ENCODE results near the gene BCAR3.
"Not testable (repeated sequence)": the region's sequence is repeated elsewhere in the genome, so short reads cannot be mapped to it uniquely, and the experiment has no call there.

- not testable (repeated sequence) for TF ChIP-seq CTCF (IDR thresholded peaks at IDR 0.05; ENCODE audit: insufficient read depth, low read length, poor library complexity, severe bottlenecking); EZH2phosphoT487 (conservative IDR thresholded peaks at IDR 0.05; ENCODE audit: low read length)
These were observed 90.4 kb downstream of the BCAR3 start for GRCh38 chr1:93591291-93591675.

Measured in SU-DHL-6 (cell line).